SK-N-MC (cell line): ENCODE data around the gene DUOX2.

Experiments used
- FOXP2 ChIP-seq: optimal IDR thresholded peaks from 2 replicates; pipeline ENCODE3; 2011; ENCODE audit warnings: mild to moderate bottlenecking, moderate library complexity; ENCODE audit not compliant: insufficient read depth; ENCODE audit errors: extremely low read length, control extremely low read depth
- POLR2AphosphoS5 ChIP-seq: IDR thresholded peaks from 2 replicates; pipeline ENCODE4 v1.6.1; 2012; ENCODE audit warnings: mild to moderate bottlenecking, low read depth, low read length, borderline replicate concordance

- TF ChIP-seq FOXP2 (no peak), POLR2AphosphoS5 (no peak)
Observed at GRCh38 chr15:45101749-45102148, 12.2 kb downstream of the DUOX2 start.
